Stomach (tissue), 4 donors: ENCODE measurements around the gene CHD5.

Experiments
- EP300 ChIP-seq: sonication (generic); formaldehyde crosslinking; IDR thresholded peaks from one replicate; pipeline ENCODE4 v1.6.1; 2017; ENCODE audit warnings: antibody characterized with exemption
- POLR2A ChIP-seq, 4 donors: fragments of 450-650 bp; IDR thresholded peaks; one replicate each; pipeline ENCODE4 v1.6.1; 2016; ENCODE audit warnings: antibody characterized with exemption in 4 of 4, control low read depth in 2 of 4, mild to moderate bottlenecking in 1 of 4, moderate library complexity in 1 of 4
- POLR2AphosphoS5 ChIP-seq, 3 donors: sonication (generic); formaldehyde crosslinking; IDR thresholded peaks; one replicate each; pipeline ENCODE4 v1.6.1; 2016; ENCODE audit warnings: antibody characterized with exemption in 3 of 3
- TF ChIP-seq, protein P1 (sequence below), 7 experiments: fragments of 450-650 bp in 4 of 7; fragments of 200-600 bp in 3 of 7; sonication (generic) in 3 of 7; IDR thresholded peaks; one replicate each; pipeline ENCODE4 v1.5.1; 2016 to 2019; ENCODE audit warnings: antibody characterized with exemption in 7 of 7, control low read depth in 2 of 7, mild to moderate bottlenecking in 1 of 7

DNA sequence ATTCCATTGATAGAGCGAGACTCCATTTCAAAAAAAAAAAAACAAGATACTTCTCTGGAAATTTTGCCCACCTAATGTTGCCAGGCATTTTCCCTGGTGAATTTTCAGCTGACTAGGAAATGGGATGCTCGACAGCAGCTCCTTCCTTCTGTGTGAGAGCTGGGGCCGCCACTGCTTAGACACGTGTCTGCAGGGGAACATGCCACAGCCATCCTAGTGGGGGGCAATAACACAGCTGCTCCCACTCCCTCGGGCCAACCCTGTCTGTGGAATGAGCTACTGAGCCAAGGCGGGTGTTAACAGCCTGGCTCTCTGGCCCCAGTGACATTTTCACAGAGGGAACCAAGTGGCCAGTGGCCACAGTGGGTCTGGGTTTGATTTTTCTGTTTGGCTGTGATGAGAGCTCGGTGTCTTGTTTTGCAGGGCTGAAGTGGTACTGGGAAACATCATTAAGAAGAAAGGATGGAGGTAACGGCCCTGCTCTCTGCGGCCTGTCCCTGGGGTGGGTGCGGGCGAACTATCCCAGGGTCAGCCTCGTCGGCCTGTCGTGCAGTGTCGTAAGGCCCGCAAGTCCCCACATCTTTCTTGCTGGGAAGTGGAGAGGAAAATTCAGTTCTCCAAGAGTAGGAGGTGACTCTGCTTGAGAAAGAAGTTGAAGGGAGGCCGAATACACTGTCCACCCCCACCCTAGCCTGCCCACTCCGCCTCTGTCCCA, 95.2 kb downstream of the CHD5 start:
- TF ChIP-seq, protein P1, sequence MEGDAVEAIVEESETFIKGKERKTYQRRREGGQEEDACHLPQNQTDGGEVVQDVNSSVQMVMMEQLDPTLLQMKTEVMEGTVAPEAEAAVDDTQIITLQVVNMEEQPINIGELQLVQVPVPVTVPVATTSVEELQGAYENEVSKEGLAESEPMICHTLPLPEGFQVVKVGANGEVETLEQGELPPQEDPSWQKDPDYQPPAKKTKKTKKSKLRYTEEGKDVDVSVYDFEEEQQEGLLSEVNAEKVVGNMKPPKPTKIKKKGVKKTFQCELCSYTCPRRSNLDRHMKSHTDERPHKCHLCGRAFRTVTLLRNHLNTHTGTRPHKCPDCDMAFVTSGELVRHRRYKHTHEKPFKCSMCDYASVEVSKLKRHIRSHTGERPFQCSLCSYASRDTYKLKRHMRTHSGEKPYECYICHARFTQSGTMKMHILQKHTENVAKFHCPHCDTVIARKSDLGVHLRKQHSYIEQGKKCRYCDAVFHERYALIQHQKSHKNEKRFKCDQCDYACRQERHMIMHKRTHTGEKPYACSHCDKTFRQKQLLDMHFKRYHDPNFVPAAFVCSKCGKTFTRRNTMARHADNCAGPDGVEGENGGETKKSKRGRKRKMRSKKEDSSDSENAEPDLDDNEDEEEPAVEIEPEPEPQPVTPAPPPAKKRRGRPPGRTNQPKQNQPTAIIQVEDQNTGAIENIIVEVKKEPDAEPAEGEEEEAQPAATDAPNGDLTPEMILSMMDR (IDR thresholded peaks at IDR 0.05) = no peak
- TF ChIP-seq POLR2A (IDR thresholded peaks at IDR 0.05) = no peak
- no peak for TF ChIP-seq EP300
- no peak for TF ChIP-seq POLR2AphosphoS5 (IDR thresholded peaks at IDR 0.05)
